ENCODE measurements around the gene KISS1R. TPM values are rescaled to one million over a fixed set of nuclear protein-coding genes. Genes with fewer than 3 reads are reported as not detected.

Gene KISS1R
- total RNA-seq, 1 experiment from 2014 or later = not detected

GRCh38 chr19:938233-938923, 21.2 kb downstream of the KISS1R start:
- Mint-ChIP-seq H3K4me3 (ENCODE audit: unreplicated experiment) (no peak overlapping the region), H3K36me3 (ENCODE audit: insufficient read depth, unreplicated experiment) (peaks cover 18% of the 10 kb centered on the region), H3K27ac (ENCODE audit: low read depth, unreplicated experiment) (no peak overlapping the region), H3K27me3 (ENCODE audit: insufficient read depth, unreplicated experiment) (no peaks in the 10 kb centered on the region), H3K9me3 (ENCODE audit: unreplicated experiment) (no peaks in the 10 kb centered on the region), H3K4me1 (ENCODE audit: insufficient read depth, unreplicated experiment) (peaks cover 20% of the 10 kb centered on the region)
- no peak for DNase-seq (ENCODE audit: unreplicated experiment)
- intact Hi-C loops (cut with micrococcal nuclease) = no loop called here
- CTCF ChIA-PET = interaction anchor here (0.7 to 3.0 kb wide), 4 partner anchors 15 to 256 kb away, joined by 3 to 9 read pairs (median 4); no protein-coding TSS in a partner anchor
- POLR2A ChIA-PET = interaction anchor here (0.6 to 1.0 kb wide), 5 partner anchors 8 to 312 kb away, joined by 3 to 4 read pairs (median 3); no protein-coding TSS in a partner anchor
- TF ChIP-seq CTCF (IDR thresholded peaks at IDR 0.05; ENCODE audit: unreplicated experiment) = no peak
- no TSS peak for BruUV-seq (replicated peaks)

GRCh38 chr19:939439-939838, 22.3 kb downstream of the KISS1R start:
- Mint-ChIP-seq H3K4me1 (ENCODE audit: insufficient read depth, unreplicated experiment) (peaks cover 15% of the 10 kb centered on the region), H3K27ac (ENCODE audit: low read depth, unreplicated experiment) (no peak overlapping the region), H3K27me3 (ENCODE audit: insufficient read depth, unreplicated experiment) (no peaks in the 10 kb centered on the region), H3K36me3 (ENCODE audit: insufficient read depth, unreplicated experiment) (peaks cover 18% of the 10 kb centered on the region), H3K4me3 (ENCODE audit: unreplicated experiment) (no peak overlapping the region), H3K9me3 (ENCODE audit: unreplicated experiment) (no peaks in the 10 kb centered on the region)
- DNase-seq (ENCODE audit: unreplicated experiment) = no peak
- TF ChIP-seq CTCF (IDR thresholded peaks at IDR 0.05; ENCODE audit: unreplicated experiment) = no peak
- CTCF ChIA-PET = interaction anchor here (3.0 kb wide), 1 partner anchor 31 kb away, joined by 9 read pairs; no protein-coding TSS in a partner anchor
- intact Hi-C loops (cut with micrococcal nuclease) = no loop called here
- no TSS peak for BruUV-seq (replicated peaks)
- POLR2A ChIA-PET = interaction anchor here (0.7 kb wide), 1 partner anchor 44 kb away, joined by 3 read pairs; no protein-coding TSS in a partner anchor

- Mint-ChIP-seq H3K9me3 (ENCODE audit: unreplicated experiment) (no peaks in the 10 kb centered on the region), H3K27me3 (ENCODE audit: insufficient read depth, unreplicated experiment) (no peaks in the 10 kb centered on the region), H3K36me3 (ENCODE audit: insufficient read depth, unreplicated experiment) (peaks cover 18% of the 10 kb centered on the region), H3K27ac (ENCODE audit: low read depth, unreplicated experiment) (no peak overlapping the region), H3K4me1 (ENCODE audit: insufficient read depth, unreplicated experiment) (peaks cover 20% of the 10 kb centered on the region), H3K4me3 (ENCODE audit: unreplicated experiment) (peak overlapping the region; percentile 28)
- TF ChIP-seq CTCF (IDR thresholded peaks at IDR 0.05; ENCODE audit: unreplicated experiment) = no peak
- ChIA-PET CTCF (interaction anchor here (3.0 kb wide), 1 partner anchor 30 kb away, joined by 9 read pairs; no protein-coding TSS in a partner anchor), POLR2A (interaction anchor here (0.6 to 0.7 kb wide), 4 partner anchors 44 to 267 kb away, joined by 3 to 5 read pairs (median 3); no protein-coding TSS in a partner anchor)
- no TSS peak for BruUV-seq (replicated peaks)
- intact Hi-C loops (cut with micrococcal nuclease) = loop anchor here (2.0 kb wide), 1 partner anchor 19 kb away; no protein-coding TSS in a partner anchor
- DNase-seq (ENCODE audit: unreplicated experiment) = no peak
Observed at GRCh38 chr19:939922-940321, 22.8 kb downstream of the KISS1R start.

- BruUV-seq (replicated peaks) = no TSS peak
- H3K36me3 Mint-ChIP-seq (ENCODE audit: insufficient read depth, unreplicated experiment) = peaks cover 21% of the 10 kb centered on the region
- peaks cover 23% of the 10 kb centered on the region for H3K4me1 Mint-ChIP-seq (ENCODE audit: insufficient read depth, unreplicated experiment)
- TF ChIP-seq CTCF (IDR thresholded peaks at IDR 0.05; ENCODE audit: unreplicated experiment) = no peak
- intact Hi-C loops (cut with micrococcal nuclease) = loop anchor here (2.0 kb wide), 1 partner anchor 18 kb away; no protein-coding TSS in a partner anchor
- no peaks in the 10 kb centered on the region for H3K9me3 Mint-ChIP-seq (ENCODE audit: unreplicated experiment)
- peak overlapping the region; percentile 66 for H3K4me3 Mint-ChIP-seq (ENCODE audit: unreplicated experiment)
- ChIA-PET CTCF (interaction anchor here (3.0 kb wide), 1 partner anchor 29 kb away, joined by 9 read pairs; no protein-coding TSS in a partner anchor), POLR2A (interaction anchor here (0.6 to 0.7 kb wide), 2 partner anchors 56 to 244 kb away, joined by 3 to 5 read pairs; no protein-coding TSS in a partner anchor)
- H3K27ac Mint-ChIP-seq (ENCODE audit: low read depth, unreplicated experiment) = no peak overlapping the region
- H3K27me3 Mint-ChIP-seq (ENCODE audit: insufficient read depth, unreplicated experiment) = no peaks in the 10 kb centered on the region
- peak; percentile 85 for DNase-seq (ENCODE audit: unreplicated experiment)
Observed at GRCh38 chr19:940591-941291, 23.6 kb downstream of the KISS1R start.
